Chondrocyte (in vitro differentiated cells): ENCODE results near the gene ZNF410. TPM values are rescaled to one million over a fixed set of nuclear protein-coding genes. Genes with fewer than 3 reads are reported as not detected.

Experiments
- DNase-seq: peaks from one replicate; pipeline ENCODE4 v3.0.0; 2021; ENCODE audit warnings: mixed read lengths, low spot score
- H3K27ac Mint-ChIP-seq: one replicate; pipeline ENCODE4 v1.8.0; 2021; ENCODE audit warnings: mild to moderate bottlenecking, moderate library complexity, mixed read lengths; ENCODE audit not compliant: unreplicated experiment
- H3K27me3 Mint-ChIP-seq: 2 replicates; pipeline ENCODE4 v1.8.0; 2021; ENCODE audit warnings: low read depth, mixed read lengths
- H3K36me3 Mint-ChIP-seq: 2 replicates; pipeline ENCODE4 v1.8.0; 2021; ENCODE audit warnings: low read depth, mixed read lengths
- H3K4me1 Mint-ChIP-seq: 2 replicates; pipeline ENCODE4 v1.8.0; 2021; ENCODE audit warnings: low read depth, mild to moderate bottlenecking, mixed read lengths
- H3K4me3 Mint-ChIP-seq: one replicate; pipeline ENCODE4 v1.8.0; 2021; ENCODE audit warnings: mild to moderate bottlenecking, moderate library complexity, mixed read lengths; ENCODE audit not compliant: unreplicated experiment
- H3K9me3 Mint-ChIP-seq: 2 replicates; pipeline ENCODE4 v1.8.0; 2021; ENCODE audit warnings: low read depth, mixed read lengths
- CTCF ChIP-seq: fragments of 200-600 bp; sonication (generic); IDR thresholded peaks from 2 replicates; pipeline ENCODE4 v1.5.0; 2021; ENCODE audit warnings: antibody characterized with exemption, mild to moderate bottlenecking, moderate library complexity
- total RNA-seq: library from RNA; stranded (reverse); gene quantifications from 3 replicates; pipeline ENCODE4 v1.2.1, GENCODE V29; 2021

Gene ZNF410
- total RNA-seq, 1 donor from 2014 or later, result 34.8 TPM

- no peak for TF ChIP-seq CTCF
- H3K27me3 Mint-ChIP-seq, result no peaks in the 10 kb centered on the region
- no peak overlapping the region for H3K4me3 Mint-ChIP-seq
- H3K9me3 Mint-ChIP-seq, result no peaks in the 10 kb centered on the region
- peaks cover 10% of the 10 kb centered on the region for H3K4me1 Mint-ChIP-seq
- no peaks in the 10 kb centered on the region for H3K36me3 Mint-ChIP-seq
- DNase-seq, result no peak
- no peak overlapping the region for H3K27ac Mint-ChIP-seq
These were observed 39.7 kb upstream of the ZNF410 start for GRCh38 chr14:73846947-73847346.

GRCh38 chr14:73851000-73851399 is 35.7 kb upstream of the ZNF410 start:
- no peak for TF ChIP-seq CTCF
- DNase-seq, result no peak
- Mint-ChIP-seq H3K4me3 (peak overlapping the region; percentile 97), H3K9me3 (no peaks in the 10 kb centered on the region), H3K36me3 (no peaks in the 10 kb centered on the region), H3K4me1 (peaks cover 19% of the 10 kb centered on the region), H3K27ac (peak overlapping the region; percentile 99), H3K27me3 (no peaks in the 10 kb centered on the region)

GRCh38 chr14:73851567-73852382 is 34.9 kb upstream of the ZNF410 start, which contains the start of gene PTGR2:
Gene PTGR2, plus strand, starts transcription at chr14:73851831. Its CDS starts 7,032 bp downstream, at chr14:73858863.
- peak; percentile 46 for TF ChIP-seq CTCF
- Mint-ChIP-seq H3K36me3 (no peaks in the 10 kb centered on the region), H3K27me3 (no peaks in the 10 kb centered on the region), H3K4me1 (peaks cover 19% of the 10 kb centered on the region), H3K9me3 (no peaks in the 10 kb centered on the region), H3K4me3 (peak within 1 kb of the TSS; percentile 97), H3K27ac (peak within 1 kb of the TSS; percentile 99)
- DNase-seq, result peak; percentile 95

GRCh38 chr14:73859145-73859544 is 27.5 kb upstream of the ZNF410 start:
- DNase-seq, result no peak
- peak; percentile 71 for TF ChIP-seq CTCF
- Mint-ChIP-seq H3K27me3 (no peaks in the 10 kb centered on the region), H3K9me3 (no peaks in the 10 kb centered on the region), H3K36me3 (no peaks in the 10 kb centered on the region), H3K4me1 (no peaks in the 10 kb centered on the region), H3K27ac (no peak overlapping the region), H3K4me3 (no peak overlapping the region)

GRCh38 chr14:73861073-73861472 is 25.6 kb upstream of the ZNF410 start:
- H3K4me3 Mint-ChIP-seq, result no peak overlapping the region
- H3K4me1 Mint-ChIP-seq, result no peaks in the 10 kb centered on the region
- no peak for DNase-seq
- peaks cover 2% of the 10 kb centered on the region for H3K36me3 Mint-ChIP-seq
- H3K9me3 Mint-ChIP-seq, result no peaks in the 10 kb centered on the region
- no peak for TF ChIP-seq CTCF
- H3K27me3 Mint-ChIP-seq, result no peaks in the 10 kb centered on the region
- no peak overlapping the region for H3K27ac Mint-ChIP-seq
